Body of pancreas (tissue), 4 donors: ENCODE results near the gene ATP8A2. TPM values are rescaled to one million over a fixed set of nuclear protein-coding genes. Genes with fewer than 3 reads are reported as not detected.

ENCODE experiments used
- ATAC-seq: fragments of 150-250 bp; one replicate; pipeline ENCODE4 v1.9.1; 2016
- DNase-seq, 4 donors: peaks; one replicate each; pipeline ENCODE4 v3.0.0-alpha.2; 2019
- H3K27ac ChIP-seq, 4 donors: fragments of 200-600 bp; sonication (generic); 1 replicate in 3 of 4; 2 replicates in 1 of 4; pipeline versions ENCODE4 v1.5.1 to v1.6.1; 2016 to 2019; ENCODE audit warnings: mild to moderate bottlenecking in 1 of 4, mixed read lengths in 1 of 4, moderate library complexity in 1 of 4
- H3K27me3 ChIP-seq, 2 donors: fragments of 200-600 bp; sonication (generic); one replicate each; pipeline ENCODE4 v1.6.0; 2016; ENCODE audit warnings: mild to moderate bottlenecking in 1 of 2
- H3K36me3 ChIP-seq, 2 donors: fragments of 200-600 bp; sonication (generic); replicated peaks in 1 of 2; 2 replicates each; pipeline ENCODE4 v1.5.1; 2016; ENCODE audit warnings: low read depth in 2 of 2; ENCODE audit not compliant: insufficient read depth in 1 of 2
- H3K4me1 ChIP-seq: fragments of 200-600 bp; sonication (generic); one replicate; pipeline ENCODE4 v1.6.0; 2016
- H3K4me3 ChIP-seq, 2 donors: fragments of 200-600 bp; sonication (generic); 1 replicate in 1 of 2; 2 replicates in 1 of 2; pipeline ENCODE4 v1.5.1; 2016 to 2019
- H3K9me3 ChIP-seq, 3 donors: fragments of 200-600 bp; sonication (generic); 1 replicate in 2 of 3; 2 replicates in 1 of 3; pipeline ENCODE4 v1.5.1; 2016
- CTCF ChIP-seq, 7 experiments: fragments of 450-650 bp in 4 of 7; fragments of 200-600 bp in 3 of 7; sonication (generic) in 3 of 7; IDR thresholded peaks; one replicate each; pipeline ENCODE4 v1.5.1; 2016 to 2019; ENCODE audit warnings: antibody characterized with exemption in 7 of 7
- POLR2A ChIP-seq, 3 donors: fragments of 450-650 bp; IDR thresholded peaks; one replicate each; pipeline ENCODE4 v1.6.1; 2016; ENCODE audit warnings: antibody characterized with exemption in 3 of 3, mild to moderate bottlenecking in 2 of 3
- WGBS, 2 donors: methylation state at CpG; one replicate each; pipeline ENCODE4 v1.1.5; 2017; 5-methylcytosine and 5-hydroxymethylcytosine counted together
- intact Hi-C: fragments of 100-400 bp; cut with DNase I; formaldehyde crosslinking; loops from one replicate; pipeline ENCODE4 v1.15.1; 2023
- total RNA-seq, 2 donors: library from RNA; depleted of rRNA; stranded (reverse); fragments of >200 nt; gene quantifications; one replicate each; pipeline ENCODE4 v1.1.0, GENCODE V29; 2016

Gene ATP8A2
- total RNA-seq, 2 donors from 2014 or later: under 0.01 TPM; not detected in 1

DNA sequence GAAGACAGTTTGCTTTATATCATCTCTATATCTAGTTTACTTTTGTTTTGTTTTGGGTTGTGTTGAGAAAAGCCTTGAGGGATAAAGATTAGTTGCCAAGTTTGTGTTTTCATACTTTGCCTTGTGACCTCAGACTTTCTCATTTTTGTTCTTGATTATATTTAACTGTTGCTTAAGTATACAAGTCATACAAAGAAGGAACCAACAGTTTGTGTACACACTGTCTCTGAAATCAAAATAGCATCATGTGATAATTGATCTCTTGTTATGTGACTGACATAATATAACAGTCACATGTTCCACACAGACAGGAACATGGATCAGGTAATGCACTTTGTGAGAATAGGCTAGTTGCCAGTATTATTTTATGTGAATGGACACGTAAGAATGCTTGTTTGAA lies 609.3 kb downstream of the ATP8A2 start:
- Histone ChIP-seq H3K4me3 (no peak overlapping the region), H3K27me3 (no peaks in the 10 kb centered on the region), H3K4me1 (peaks cover 7% of the 10 kb centered on the region), H3K9me3 (no peaks in the 10 kb centered on the region), H3K36me3 (no peaks in the 10 kb centered on the region), H3K27ac (no peak overlapping the region)
- ATAC-seq (no peak), DNase-seq (no peak)
- no peak for TF ChIP-seq POLR2A (IDR thresholded peaks at IDR 0.05)
- TF ChIP-seq CTCF (IDR thresholded peaks at IDR 0.05): no peak
- 22 to 26% methylated on average over 1 of the region's 1 CpG for WGBS, 2 donors
- intact Hi-C loops: no loop called here

DNA sequence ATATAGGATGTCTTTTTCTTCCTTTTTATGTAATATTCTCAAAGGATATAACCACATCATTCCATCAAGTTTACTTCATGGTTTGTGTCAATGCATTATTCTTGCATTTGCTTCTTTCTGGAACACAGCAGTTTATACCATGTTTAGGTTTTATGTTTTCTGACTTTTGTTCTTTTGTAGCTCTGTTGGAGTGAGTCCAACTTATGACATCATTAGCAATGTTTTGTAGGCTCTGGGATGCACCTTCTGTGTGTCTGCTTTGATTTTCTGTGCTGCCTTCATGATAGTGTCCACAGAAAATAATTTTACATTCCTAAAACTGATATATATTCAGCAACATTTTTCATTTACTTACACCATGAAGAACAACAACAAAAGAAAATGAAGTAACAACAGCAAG lies 611.1 kb downstream of the ATP8A2 start:
- intact Hi-C loops: no loop called here
- no peak for ATAC-seq
- Histone ChIP-seq H3K36me3 (no peaks in the 10 kb centered on the region), H3K4me3 (no peak overlapping the region), H3K9me3 (no peaks in the 10 kb centered on the region), H3K4me1 (peaks cover 6% of the 10 kb centered on the region), H3K27ac (no peak overlapping the region), H3K27me3 (no peaks in the 10 kb centered on the region)
- no peak for TF ChIP-seq CTCF (IDR thresholded peaks at IDR 0.05)
- no peak for TF ChIP-seq POLR2A (IDR thresholded peaks at IDR 0.05)
- DNase-seq: no peak

DNA sequence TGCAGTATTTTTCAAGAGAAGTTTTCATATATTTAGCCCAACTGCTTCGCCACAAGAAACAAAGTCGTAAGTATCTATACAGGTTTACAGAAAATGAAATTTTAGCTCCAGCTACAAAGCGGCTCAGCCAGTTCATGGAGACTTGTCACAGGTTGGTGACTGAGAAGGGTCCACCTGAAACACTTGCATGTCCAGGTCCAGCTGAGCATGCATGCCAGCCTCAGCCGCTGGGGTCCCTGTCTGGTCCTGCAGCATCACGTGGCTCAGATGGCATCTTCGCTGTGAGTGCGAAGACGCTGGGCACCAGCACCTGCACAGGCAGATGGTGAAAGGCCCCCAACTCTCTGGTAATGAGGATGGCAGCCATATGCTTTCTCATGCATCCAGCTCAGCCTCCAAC lies 616.2 kb downstream of the ATP8A2 start:
- DNase-seq (no peak), ATAC-seq (no peak)
- H3K36me3 ChIP-seq: no peaks in the 10 kb centered on the region
- intact Hi-C loops: no loop called here
- 77 to 85% methylated on average over 3 to 8 of the region's 8 CpGs for WGBS, 2 donors
- no peaks in the 10 kb centered on the region for H3K27me3 ChIP-seq
- no peak overlapping the region for H3K27ac ChIP-seq
- no peaks in the 10 kb centered on the region for H3K9me3 ChIP-seq
- no peak for TF ChIP-seq CTCF (IDR thresholded peaks at IDR 0.05)
- TF ChIP-seq POLR2A (IDR thresholded peaks at IDR 0.05): no peak
- no peak overlapping the region for H3K4me3 ChIP-seq
- no peaks in the 10 kb centered on the region for H3K4me1 ChIP-seq

DNA sequence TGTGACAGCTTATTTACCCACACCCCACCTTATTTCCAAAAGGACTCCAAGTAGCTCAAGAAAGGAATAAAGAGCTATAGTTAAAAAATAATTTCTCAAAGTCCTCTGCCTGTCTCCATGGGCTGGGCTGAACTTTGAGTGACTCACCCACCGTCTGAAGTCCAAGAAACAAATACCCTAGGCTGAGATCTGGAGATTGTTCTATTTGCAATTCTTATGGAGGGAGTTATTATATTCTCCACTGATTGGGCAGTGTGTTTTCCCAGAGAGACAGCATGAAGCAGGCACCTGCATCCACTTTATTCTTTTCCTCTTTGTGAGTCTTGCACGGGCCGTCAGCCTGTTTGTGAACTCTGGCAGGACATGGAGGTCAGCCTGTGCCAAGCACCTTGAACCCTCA lies 616.9 kb downstream of the ATP8A2 start:
- no peak for TF ChIP-seq CTCF (IDR thresholded peaks at IDR 0.05)
- TF ChIP-seq POLR2A (IDR thresholded peaks at IDR 0.05): no peak
- no peaks in the 10 kb centered on the region for H3K36me3 ChIP-seq
- H3K9me3 ChIP-seq: no peaks in the 10 kb centered on the region
- no peaks in the 10 kb centered on the region for H3K4me1 ChIP-seq
- H3K4me3 ChIP-seq: no peak overlapping the region
- no peak overlapping the region for H3K27ac ChIP-seq
- ATAC-seq (no peak), DNase-seq (no peak)
- H3K27me3 ChIP-seq: no peaks in the 10 kb centered on the region
- intact Hi-C loops: no loop called here
- 25 to 35% methylated on average over 3 of the region's 3 CpGs for WGBS, 2 donors

GRCh38 chr13:25990801-25991200 lies 619.0 kb downstream of the ATP8A2 start:
- intact Hi-C loops: no loop called here
- no peak for DNase-seq

More at GRCh38 chr13:25990801-25991200, 619.0 kb downstream of the ATP8A2 start:
- Histone ChIP-seq H3K4me3 (no peak overlapping the region), H3K9me3 (peaks cover 0 to 4% (median 2%) of the 10 kb centered on the region in 3 donors), H3K36me3 (no peaks in the 10 kb centered on the region), H3K27ac (no peak overlapping the region), H3K4me1 (no peaks in the 10 kb centered on the region), H3K27me3 (no peaks in the 10 kb centered on the region)
- no peak for ATAC-seq
- 28 to 37% methylated on average over 9 to 10 of the region's 10 CpGs for WGBS, 2 donors
- TF ChIP-seq CTCF (IDR thresholded peaks at IDR 0.05) (no peak), POLR2A (IDR thresholded peaks at IDR 0.05) (no peak)
